Breast epithelium (tissue), 4 donors: Measurements from ENCODE around the gene BTBD7. TPM values are rescaled to one million over a fixed set of nuclear protein-coding genes. Genes with fewer than 3 reads are reported as not detected.

Experiments
- DNase-seq, 2 donors: peaks; one replicate each; pipeline ENCODE4 v3.0.0-alpha.2; 2019; ENCODE audit warnings: low spot score in 2 of 2
- H3K27ac ChIP-seq, 2 donors: fragments of 200-600 bp; sonication (generic) in 1 of 2; one replicate each; pipeline ENCODE4 v1.5.1; 2016 to 2019; ENCODE audit warnings: mild to moderate bottlenecking in 1 of 2
- H3K27me3 ChIP-seq, 2 donors: fragments of 200-600 bp; sonication (generic) in 1 of 2; one replicate each; pipeline versions ENCODE4 v1.5.1 to v1.6.0; 2017 to 2019; ENCODE audit warnings: control low read depth in 1 of 2, mild to moderate bottlenecking in 1 of 2
- H3K36me3 ChIP-seq: fragments of 200-600 bp; one replicate; pipeline ENCODE4 v1.5.1; 2019
- H3K4me1 ChIP-seq, 2 donors: fragments of 200-600 bp; sonication (generic); one replicate each; pipeline ENCODE4 v1.5.1; 2016 to 2019; ENCODE audit warnings: control low read depth in 1 of 2
- H3K4me3 ChIP-seq, 3 donors: fragments of 200-600 bp; sonication (generic); 1 replicate in 2 of 3; 2 replicates in 1 of 3; pipeline ENCODE4 v1.5.1; 2016 to 2019; ENCODE audit warnings: mild to moderate bottlenecking in 3 of 3, moderate library complexity in 2 of 3
- H3K9me3 ChIP-seq, 2 donors: fragments of 200-600 bp; sonication (generic) in 1 of 2; one replicate each; pipeline ENCODE4 v1.5.1; 2016 to 2019; ENCODE audit warnings: control low read depth in 1 of 2
- POLR2A ChIP-seq: fragments of 450-650 bp; IDR thresholded peaks from one replicate; pipeline ENCODE4 v1.6.1; 2016; ENCODE audit warnings: antibody characterized with exemption, mild to moderate bottlenecking, moderate library complexity
- POLR2AphosphoS5 ChIP-seq, 3 donors: sonication (generic); formaldehyde crosslinking; IDR thresholded peaks; one replicate each; pipeline ENCODE4 v1.6.1; 2017; ENCODE audit warnings: antibody characterized with exemption in 3 of 3
- intact Hi-C: fragments of 100-400 bp; cut with DNase I; formaldehyde crosslinking; loops from one replicate; pipeline ENCODE4 v1.15.1; 2023; ENCODE audit warnings: low total_unique reads
- total RNA-seq, 3 donors: library from RNA; depleted of rRNA; stranded (reverse); fragments of >200 nt; gene quantifications; one replicate each; pipeline ENCODE4 v1.1.0, GENCODE V29; 2016
- TF ChIP-seq, protein P1 (sequence below), 3 donors: fragments of 450-650 bp; IDR thresholded peaks; one replicate each; pipeline ENCODE4 v1.5.1; 2016 to 2017; ENCODE audit warnings: antibody characterized with exemption in 3 of 3, mild to moderate bottlenecking in 3 of 3, moderate library complexity in 3 of 3

The BTBD7 gene, protein sequence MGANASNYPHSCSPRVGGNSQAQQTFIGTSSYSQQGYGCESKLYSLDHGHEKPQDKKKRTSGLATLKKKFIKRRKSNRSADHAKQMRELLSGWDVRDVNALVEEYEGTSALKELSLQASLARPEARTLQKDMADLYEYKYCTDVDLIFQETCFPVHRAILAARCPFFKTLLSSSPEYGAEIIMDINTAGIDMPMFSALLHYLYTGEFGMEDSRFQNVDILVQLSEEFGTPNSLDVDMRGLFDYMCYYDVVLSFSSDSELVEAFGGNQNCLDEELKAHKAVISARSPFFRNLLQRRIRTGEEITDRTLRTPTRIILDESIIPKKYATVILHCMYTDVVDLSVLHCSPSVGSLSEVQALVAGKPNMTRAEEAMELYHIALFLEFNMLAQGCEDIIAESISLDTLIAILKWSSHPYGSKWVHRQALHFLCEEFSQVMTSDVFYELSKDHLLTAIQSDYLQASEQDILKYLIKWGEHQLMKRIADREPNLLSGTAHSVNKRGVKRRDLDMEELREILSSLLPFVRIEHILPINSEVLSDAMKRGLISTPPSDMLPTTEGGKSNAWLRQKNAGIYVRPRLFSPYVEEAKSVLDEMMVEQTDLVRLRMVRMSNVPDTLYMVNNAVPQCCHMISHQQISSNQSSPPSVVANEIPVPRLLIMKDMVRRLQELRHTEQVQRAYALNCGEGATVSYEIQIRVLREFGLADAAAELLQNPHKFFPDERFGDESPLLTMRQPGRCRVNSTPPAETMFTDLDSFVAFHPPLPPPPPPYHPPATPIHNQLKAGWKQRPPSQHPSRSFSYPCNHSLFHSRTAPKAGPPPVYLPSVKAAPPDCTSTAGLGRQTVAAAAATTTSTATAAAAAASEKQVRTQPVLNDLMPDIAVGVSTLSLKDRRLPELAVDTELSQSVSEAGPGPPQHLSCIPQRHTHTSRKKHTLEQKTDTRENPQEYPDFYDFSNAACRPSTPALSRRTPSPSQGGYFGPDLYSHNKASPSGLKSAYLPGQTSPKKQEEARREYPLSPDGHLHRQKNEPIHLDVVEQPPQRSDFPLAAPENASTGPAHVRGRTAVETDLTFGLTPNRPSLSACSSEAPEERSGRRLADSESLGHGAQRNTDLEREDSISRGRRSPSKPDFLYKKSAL
- 10 to 100 TPM; 19.7 to 32.8 (median 26.5) TPM for total RNA-seq

DNA sequence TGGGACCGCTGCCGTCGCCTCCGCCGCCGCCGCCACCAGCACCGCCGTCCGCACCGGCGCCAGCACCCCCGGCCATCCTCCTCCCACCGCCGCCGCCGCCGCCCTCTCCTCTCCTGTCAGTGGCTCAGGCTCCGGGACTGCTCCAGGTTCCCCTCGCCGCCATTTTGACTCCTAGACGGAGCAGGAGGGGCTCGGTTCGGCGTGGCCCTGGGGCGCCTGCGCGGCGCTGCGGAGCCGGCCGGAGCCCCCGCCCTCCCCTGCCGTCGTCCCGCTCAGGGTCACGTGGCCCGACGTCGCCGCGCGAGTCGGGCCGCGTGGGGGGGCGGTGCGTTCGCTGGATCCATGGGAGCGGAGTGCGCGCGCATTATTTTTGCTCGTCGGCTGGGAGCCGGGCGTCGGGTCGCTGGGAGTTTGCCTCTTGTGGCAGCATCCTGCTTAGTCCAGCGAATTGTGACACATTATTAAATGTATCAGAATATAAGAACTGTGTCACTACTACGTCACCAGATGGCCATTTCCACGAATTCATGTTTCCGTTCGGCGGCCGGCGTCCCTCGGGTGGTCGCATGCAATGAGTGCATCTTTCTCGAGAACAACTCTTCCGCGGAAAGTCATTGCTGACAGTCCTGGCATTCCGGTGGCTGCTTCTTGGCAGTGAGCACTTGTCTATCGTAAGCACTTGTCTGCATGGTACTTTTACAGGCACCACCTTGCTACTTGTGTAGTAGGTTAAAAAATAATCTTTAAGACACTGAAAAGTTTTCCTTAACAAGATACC is at the start of gene BTBD7:
TSS of gene BTBD7 (minus strand) at position 184 of the 778 bp plus-strand sequence. CDS start 36,985 bp downstream, outside the sequence.
- H3K27ac ChIP-seq: peak within 1 kb of the TSS; percentile 95 to 99
- peak; percentile 89 to 93 for DNase-seq
- intact Hi-C loops: no loop called here
- no peaks in the 10 kb centered on the region for H3K9me3 ChIP-seq
- H3K4me3 ChIP-seq: peak within 1 kb of the TSS; percentile 71 to 97 (median 91)
- TF ChIP-seq, protein P1, sequence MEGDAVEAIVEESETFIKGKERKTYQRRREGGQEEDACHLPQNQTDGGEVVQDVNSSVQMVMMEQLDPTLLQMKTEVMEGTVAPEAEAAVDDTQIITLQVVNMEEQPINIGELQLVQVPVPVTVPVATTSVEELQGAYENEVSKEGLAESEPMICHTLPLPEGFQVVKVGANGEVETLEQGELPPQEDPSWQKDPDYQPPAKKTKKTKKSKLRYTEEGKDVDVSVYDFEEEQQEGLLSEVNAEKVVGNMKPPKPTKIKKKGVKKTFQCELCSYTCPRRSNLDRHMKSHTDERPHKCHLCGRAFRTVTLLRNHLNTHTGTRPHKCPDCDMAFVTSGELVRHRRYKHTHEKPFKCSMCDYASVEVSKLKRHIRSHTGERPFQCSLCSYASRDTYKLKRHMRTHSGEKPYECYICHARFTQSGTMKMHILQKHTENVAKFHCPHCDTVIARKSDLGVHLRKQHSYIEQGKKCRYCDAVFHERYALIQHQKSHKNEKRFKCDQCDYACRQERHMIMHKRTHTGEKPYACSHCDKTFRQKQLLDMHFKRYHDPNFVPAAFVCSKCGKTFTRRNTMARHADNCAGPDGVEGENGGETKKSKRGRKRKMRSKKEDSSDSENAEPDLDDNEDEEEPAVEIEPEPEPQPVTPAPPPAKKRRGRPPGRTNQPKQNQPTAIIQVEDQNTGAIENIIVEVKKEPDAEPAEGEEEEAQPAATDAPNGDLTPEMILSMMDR (IDR thresholded peaks at IDR 0.05): peak in 1 of 3 donors; percentile 29
- TF ChIP-seq POLR2AphosphoS5 (IDR thresholded peaks at IDR 0.05): peak; percentile 25 to 40 (median 33)
- no peak for TF ChIP-seq POLR2A
- no peaks in the 10 kb centered on the region for H3K27me3 ChIP-seq
- no peaks in the 10 kb centered on the region for H3K36me3 ChIP-seq
- peaks cover 9 to 18% of the 10 kb centered on the region in 2 donors for H3K4me1 ChIP-seq

DNA sequence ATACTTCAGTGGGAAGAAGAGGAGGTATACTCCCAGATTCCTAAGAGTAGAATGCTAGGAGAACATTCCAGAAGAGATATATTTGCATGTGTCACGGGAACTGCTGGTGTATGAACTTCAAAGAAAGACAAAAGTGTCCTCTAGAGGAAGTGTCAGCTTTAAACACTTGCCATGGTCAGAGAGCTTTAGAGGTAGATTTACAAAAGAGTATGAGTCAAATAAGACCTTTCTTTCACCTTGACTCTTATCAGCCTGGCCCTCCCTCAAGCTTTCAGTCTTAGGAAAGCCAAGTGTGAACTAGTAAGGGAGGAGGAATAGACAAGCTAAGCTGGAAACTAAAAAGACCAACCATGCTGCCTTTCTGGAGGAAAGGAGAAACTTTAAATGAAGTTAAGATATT is 48.8 kb upstream of the BTBD7 start:
- Histone ChIP-seq H3K4me1 (no peaks in the 10 kb centered on the region), H3K4me3 (no peak overlapping the region), H3K27me3 (no peaks in the 10 kb centered on the region), H3K9me3 (no peaks in the 10 kb centered on the region), H3K27ac (no peak overlapping the region), H3K36me3 (no peaks in the 10 kb centered on the region)
- no peak for TF ChIP-seq POLR2A
- no peak for TF ChIP-seq POLR2AphosphoS5 (IDR thresholded peaks at IDR 0.05)
- TF ChIP-seq, protein P1 (IDR thresholded peaks at IDR 0.05): no peak
- intact Hi-C loops: no loop called here
- no peak for DNase-seq

DNA sequence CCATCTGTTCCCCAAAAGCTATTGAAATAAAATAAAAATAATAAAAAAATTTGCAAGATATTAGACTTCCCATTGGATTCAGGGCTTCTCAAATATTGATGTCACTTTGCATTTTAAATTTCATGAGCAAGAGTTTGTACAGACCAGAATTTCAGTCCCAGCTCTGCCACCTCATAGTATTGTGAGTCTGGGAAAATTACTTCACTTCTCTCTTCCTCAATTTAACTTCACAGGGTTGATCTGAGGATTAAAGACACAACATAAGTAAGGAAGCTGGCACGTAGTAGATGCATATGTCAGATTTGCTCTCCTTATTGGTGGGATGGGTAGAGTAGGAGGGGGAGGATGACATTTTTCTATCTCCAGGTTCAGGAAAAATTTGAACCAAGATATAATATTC is 47.0 kb upstream of the BTBD7 start:
- TF ChIP-seq POLR2AphosphoS5 (IDR thresholded peaks at IDR 0.05) (no peak), POLR2A (no peak)
- TF ChIP-seq, protein P1 (IDR thresholded peaks at IDR 0.05): no peak
- H3K36me3 ChIP-seq: no peaks in the 10 kb centered on the region
- no peak for DNase-seq
- H3K27me3 ChIP-seq: no peaks in the 10 kb centered on the region
- H3K4me1 ChIP-seq: no peaks in the 10 kb centered on the region
- no peak overlapping the region for H3K27ac ChIP-seq
- no peak overlapping the region for H3K4me3 ChIP-seq
- H3K9me3 ChIP-seq: no peaks in the 10 kb centered on the region
- intact Hi-C loops: no loop called here

DNA sequence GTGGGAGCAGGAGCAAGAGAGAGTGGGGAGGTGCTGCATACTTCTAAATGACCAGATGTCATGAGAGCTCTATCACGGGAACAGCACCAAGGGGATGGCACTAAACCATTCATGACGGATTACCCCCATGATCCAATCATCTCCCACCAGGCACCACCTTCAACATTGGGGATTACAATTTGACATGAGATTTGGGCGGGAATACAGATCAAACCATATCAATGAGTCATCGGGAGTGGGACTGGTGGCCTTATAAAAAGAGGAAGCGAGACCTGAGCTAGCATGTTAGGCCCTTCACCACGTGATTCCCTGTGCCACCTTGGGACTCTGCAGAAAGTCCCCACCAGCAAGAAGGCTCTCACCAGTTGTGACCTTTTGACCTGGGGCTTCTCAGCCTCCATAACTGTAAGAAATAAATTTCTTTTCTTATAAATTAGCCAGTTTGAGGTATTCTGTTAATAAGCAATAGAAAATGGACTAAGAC is 42.9 kb upstream of the BTBD7 start:
- no peaks in the 10 kb centered on the region for H3K4me1 ChIP-seq
- H3K36me3 ChIP-seq: no peaks in the 10 kb centered on the region
- H3K9me3 ChIP-seq: peaks cover 0 to 13% of the 10 kb centered on the region in 2 donors
- H3K4me3 ChIP-seq: no peak overlapping the region
- H3K27ac ChIP-seq: no peak overlapping the region
- intact Hi-C loops: no loop called here
- DNase-seq: no peak
- no peak for TF ChIP-seq POLR2AphosphoS5 (IDR thresholded peaks at IDR 0.05)
- TF ChIP-seq POLR2A: no peak
- TF ChIP-seq, protein P1 (IDR thresholded peaks at IDR 0.05): no peak
- no peaks in the 10 kb centered on the region for H3K27me3 ChIP-seq
